Keratinocyte (primary cell): ENCODE data around the gene ETNK2. TPM values are rescaled to one million over a fixed set of nuclear protein-coding genes. Genes with fewer than 3 reads are reported as not detected.

ENCODE experiments used
- DNase-seq: peaks from one replicate; pipeline ENCODE4 v3.0.0-alpha.2; 2011; ENCODE audit warnings: low read depth, missing footprints, low spot score
- FAIRE-seq: peaks from 2 replicates; lab custom pipeline; 2011; peaks lifted over from hg19 to GRCh38; lab: Jason Lieb, UNC
- H2AFZ ChIP-seq: 2 replicates; pipeline ENCODE4 v1.6.0; 2012; ENCODE audit warnings: low read length, control low read depth, inconsistent platforms; ENCODE audit not compliant: control insufficient read depth
- H3K27ac ChIP-seq: 2 replicates; pipeline ENCODE4 v1.5.1; 2011; ENCODE audit warnings: low read length; ENCODE audit not compliant: control insufficient read depth, insufficient read depth
- H3K27me3 ChIP-seq: 3 replicates; pipeline ENCODE4 v1.6.0; 2011; ENCODE audit warnings: low read length; ENCODE audit not compliant: control insufficient read depth, insufficient read depth; ENCODE audit errors: extremely low read depth
- H3K36me3 ChIP-seq, 2 experiments: 2 replicates in 1 of 2; 3 replicates in 1 of 2; pipeline ENCODE4 v1.5.1; 2011; ENCODE audit warnings: low read length in 2 of 2, mild to moderate bottlenecking in 1 of 2; ENCODE audit not compliant: control insufficient read depth in 2 of 2, insufficient read depth in 2 of 2; ENCODE audit errors: extremely low read depth in 1 of 2
- H3K4me1 ChIP-seq: 3 replicates; pipeline ENCODE4 v1.5.1; 2011; ENCODE audit warnings: low read length; ENCODE audit not compliant: control insufficient read depth, insufficient read depth; ENCODE audit errors: extremely low read depth
- H3K4me2 ChIP-seq: 3 replicates; pipeline ENCODE4 v1.6.0; 2011; ENCODE audit warnings: low read depth, low read length; ENCODE audit not compliant: control insufficient read depth, insufficient read depth; ENCODE audit errors: extremely low read depth
- H3K4me3 ChIP-seq, 3 experiments: fragments of 200-600 bp in 1 of 3; sonication (generic) in 1 of 3; 2 replicates in 2 of 3; 3 replicates in 1 of 3; pipeline ENCODE4 v1.5.1; 2011 to 2016; ENCODE audit warnings: low read length in 3 of 3, mild to moderate bottlenecking in 3 of 3, control low read depth in 2 of 3, inconsistent platforms in 1 of 3, low read depth in 1 of 3, mixed read lengths in 1 of 3, mixed run types in 1 of 3, moderate library complexity in 1 of 3; ENCODE audit not compliant: control insufficient read depth in 2 of 3, insufficient read depth in 2 of 3; ENCODE audit errors: extremely low read depth in 1 of 3
- H3K79me2 ChIP-seq: 2 replicates; pipeline ENCODE4 v1.6.0; 2012; ENCODE audit warnings: low read length; ENCODE audit not compliant: control insufficient read depth, insufficient read depth
- H3K9ac ChIP-seq: 3 replicates; pipeline ENCODE4 v1.6.0; 2011; ENCODE audit warnings: low read length; ENCODE audit not compliant: control insufficient read depth, insufficient read depth; ENCODE audit errors: extremely low read depth
- H3K9me1 ChIP-seq: 3 replicates; pipeline ENCODE4 v1.6.0; 2011; ENCODE audit warnings: low read length; ENCODE audit not compliant: control insufficient read depth, insufficient read depth; ENCODE audit errors: extremely low read depth
- H3K9me3 ChIP-seq: 2 replicates; pipeline ENCODE4 v1.5.1; 2012; ENCODE audit warnings: low read depth, low read length; ENCODE audit not compliant: control insufficient read depth
- H4K20me1 ChIP-seq: 3 replicates; pipeline ENCODE4 v1.6.0; 2011; ENCODE audit warnings: low read length; ENCODE audit not compliant: control insufficient read depth, insufficient read depth; ENCODE audit errors: extremely low read depth
- CTCF ChIP-seq, 3 experiments: IDR thresholded peaks in 1 of 3; conservative IDR thresholded peaks in 1 of 3; optimal IDR thresholded peaks in 1 of 3; 2 replicates in 2 of 3; 3 replicates in 1 of 3; pipeline versions ENCODE3 to v1.5.1; 2011; ENCODE audit warnings: low read length in 3 of 3, mild to moderate bottlenecking in 3 of 3, moderate library complexity in 2 of 3, control low read depth in 1 of 3, inconsistent platforms in 1 of 3; ENCODE audit not compliant: insufficient read depth in 2 of 3; ENCODE audit errors: extremely low read depth in 1 of 3
- EZH2 ChIP-seq: IDR thresholded peaks from one replicate; pipeline ENCODE4 v1.6.1; 2012; ENCODE audit warnings: inconsistent platforms, mild to moderate bottlenecking, low read length, moderate library complexity
- dilution Hi-C: fragments of 300-500 bp; cut with MboI; formaldehyde crosslinking; loops from one replicate; pipeline ENCODE4 v1.7.0; 2020; ENCODE audit warnings: low sequenced_read_pairs; ENCODE audit not compliant: extremely low pct_ligation_motif_present
- polyA plus RNA-seq, 5 experiments: library from polyadenylated mRNA; depleted of rRNA in 3 of 5; stranded (reverse) in 3 of 5; stranded (forward) in 1 of 5; unstranded in 1 of 5; fragments of >200 nt; gene quantifications; 1 replicate in 1 of 5; 2 replicates in 3 of 5; 3 replicates in 1 of 5; pipeline versions ENCODE4 v1.2.1 to v1.2.3, GENCODE V29; 2011 to 2012; ENCODE audit warnings: missing spikeins in 2 of 5, low read depth in 1 of 5, low replicate concordance in 1 of 5

Gene ETNK2
- polyA plus RNA-seq, 1 donor (not counting 4 experiments of a cell fraction or from before 2014, with no cell fraction given): 18.4 TPM

GRCh38 chr1:204106825-204107224 is 45.0 kb downstream of the ETNK2 start:
- H3K4me2 ChIP-seq: no peak overlapping the region
- TF ChIP-seq CTCF (optimal IDR thresholded peaks at IDR 0.05 in 1 of 3, IDR thresholded peaks at IDR 0.05 in 1 of 3, conservative IDR thresholded peaks at IDR 0.05 in 1 of 3; ENCODE audit: extremely low read depth in 1 of 3, insufficient read depth in 2 of 3, low read length in 3 of 3): no peak
- no peak for TF ChIP-seq EZH2
- no peak overlapping the region for H2AFZ ChIP-seq
- no peaks in the 10 kb centered on the region for H3K27me3 ChIP-seq
- no peaks in the 10 kb centered on the region for H3K9me3 ChIP-seq
- dilution Hi-C loops: no loop called here
- H3K4me3 ChIP-seq: no peak overlapping the region
- peaks cover 27% of the 10 kb centered on the region for H3K4me1 ChIP-seq
- FAIRE-seq: no peak
- no peaks in the 10 kb centered on the region for H3K9me1 ChIP-seq
- no peak for DNase-seq
- no peaks in the 10 kb centered on the region for H4K20me1 ChIP-seq
- no peaks in the 10 kb centered on the region for H3K36me3 ChIP-seq
- H3K27ac ChIP-seq: no peak overlapping the region
- H3K9ac ChIP-seq: no peak overlapping the region
- H3K79me2 ChIP-seq: peaks cover 7% of the 10 kb centered on the region

- no peak overlapping the region for H3K4me2 ChIP-seq
- H3K27ac ChIP-seq: no peak overlapping the region
- no peaks in the 10 kb centered on the region for H3K9me3 ChIP-seq
- no peak for TF ChIP-seq EZH2
- TF ChIP-seq CTCF (optimal IDR thresholded peaks at IDR 0.05 in 1 of 3, IDR thresholded peaks at IDR 0.05 in 1 of 3, conservative IDR thresholded peaks at IDR 0.05 in 1 of 3; ENCODE audit: extremely low read depth in 1 of 3, insufficient read depth in 2 of 3, low read length in 3 of 3): no peak
- no peaks in the 10 kb centered on the region for H3K9me1 ChIP-seq
- no peak overlapping the region for H2AFZ ChIP-seq
- H3K4me1 ChIP-seq: peaks cover 27% of the 10 kb centered on the region
- H3K4me3 ChIP-seq: no peak overlapping the region
- no peaks in the 10 kb centered on the region for H3K27me3 ChIP-seq
- H3K9ac ChIP-seq: no peak overlapping the region
- DNase-seq: no peak
- peaks cover 7% of the 10 kb centered on the region for H3K79me2 ChIP-seq
- FAIRE-seq: no peak
- H4K20me1 ChIP-seq: no peaks in the 10 kb centered on the region
- dilution Hi-C loops: no loop called here
- H3K36me3 ChIP-seq: no peaks in the 10 kb centered on the region
These were observed 46.7 kb downstream of the ETNK2 start for GRCh38 chr1:204105131-204105515.
